K562 (cell line): Measurements from ENCODE around the gene SYT3. TPM values are rescaled to one million over a fixed set of nuclear protein-coding genes. Genes with fewer than 3 reads are reported as not detected.

Experiments used
- ARID1B ChIP-seq: fragments of 450-650 bp; IDR thresholded peaks from 2 replicates; pipeline ENCODE4 v1.6.1; 2016; ENCODE audit warnings: antibody characterized with exemption, mild to moderate bottlenecking, inconsistent platforms
- ELF4 ChIP-seq: fragments of 450-650 bp; formaldehyde crosslinking; IDR thresholded peaks from 2 replicates; pipeline ENCODE4 v1.4.0; 2022; ENCODE audit warnings: missing genetic modification characterization
- JUND ChIP-seq, 2 experiments: IDR thresholded peaks; 2 replicates in 1 of 2; 3 replicates in 1 of 2; pipeline ENCODE4 v1.6.1; 2011; ENCODE audit warnings: borderline replicate concordance in 2 of 2, low read depth in 2 of 2, low read length in 2 of 2, improper control_type of control experiment in 1 of 2, missing biosample characterization in 1 of 2, missing genetic modification characterization in 1 of 2, missing genetic modification reagents in 1 of 2
- KAT2B ChIP-seq: IDR thresholded peaks from one replicate; pipeline ENCODE4 v1.6.1; 2012; ENCODE audit warnings: low read depth, mild to moderate bottlenecking, control low read depth, inconsistent platforms, low read length, moderate library complexity
- NBN ChIP-seq: fragments of 450-650 bp; IDR thresholded peaks from 2 replicates; pipeline ENCODE4 v1.6.1; 2016; ENCODE audit warnings: low read depth, mild to moderate bottlenecking
- SLC30A9 ChIP-seq: fragments of 250-450 bp; sonication (Bioruptor Pico); IDR thresholded peaks from 2 replicates; pipeline ENCODE4 v1.8.0; 2022; ENCODE audit warnings: mild to moderate bottlenecking, moderate library complexity
- SMAD2 ChIP-seq: fragments of 150-350 bp; IDR thresholded peaks from 2 replicates; pipeline ENCODE4 v1.6.1; 2014; ENCODE audit warnings: low read depth, mild to moderate bottlenecking, low read length
- SMARCC2 ChIP-seq: fragments of 450-650 bp; IDR thresholded peaks from 2 replicates; pipeline ENCODE4 v1.6.1; 2017; ENCODE audit warnings: antibody characterized with exemption, moderate library complexity, mild to moderate bottlenecking, low read depth
- SPI1 ChIP-seq: IDR thresholded peaks from 2 replicates; pipeline ENCODE4 v1.6.1; 2011; ENCODE audit warnings: low read depth, low read length, control low read depth, borderline replicate concordance
- SRSF7 ChIP-seq: fragments of 200-400 bp; formaldehyde crosslinking; optimal IDR thresholded peaks from 2 replicates; pipeline ENCODE3; 2017; ENCODE audit warnings: mild to moderate bottlenecking, low read depth, low read length
- ZC3H11A ChIP-seq: IDR thresholded peaks from 2 replicates; pipeline ENCODE4 v1.6.1; 2012; ENCODE audit warnings: low read depth, low read length, improper control_type of control experiment
- ZNF184 ChIP-seq: sonication (generic); formaldehyde crosslinking; IDR thresholded peaks from 2 replicates; pipeline ENCODE4 v1.5.0; 2020; ENCODE audit warnings: missing genetic modification reagents
- ZNF507 ChIP-seq: conservative IDR thresholded peaks from 2 replicates; pipeline ENCODE4 v1.6.1; 2017; ENCODE audit warnings: missing genetic modification characterization, missing compliant biosample characterization
- ZSCAN29 ChIP-seq: fragments of 450-650 bp; IDR thresholded peaks from 2 replicates; pipeline ENCODE4 v1.6.1; 2017
- polyA plus RNA-seq, 8 experiments: library from polyadenylated mRNA; depleted of rRNA in 4 of 8; stranded (reverse) in 5 of 8; unstranded in 3 of 8; fragments of >200 nt; fragmentation: Nextera tagmentation in 2 of 8; fragmentation: Illumina TruSeq in 1 of 8; extraction: Ambion mirVana in 2 of 8; extraction: Trizol in 1 of 8; gene quantifications; 2 replicates each; pipeline versions ENCODE4 v1.2.1 to v1.2.3, GENCODE V29; 2011 to 2014; ENCODE audit warnings: inconsistent platforms in 1 of 8, missing spikeins in 1 of 8
- total RNA-seq, 7 experiments: library from RNA; depleted of rRNA in 6 of 7; stranded (reverse); fragments of >200 nt in 6 of 7; fragmentation: Illumina TruSeq in 2 of 7; extraction: Trizol in 2 of 7; gene quantifications; 2 replicates each; pipeline versions ENCODE4 v1.2.1 to v1.2.3, GENCODE V29; 2011 to 2021; ENCODE audit warnings: low replicate concordance in 1 of 7
- TF ChIP-seq, protein P1 (sequence below): fragments of 450-650 bp; IDR thresholded peaks from 2 replicates; pipeline ENCODE4 v1.6.1; 2016; ENCODE audit warnings: missing biosample characterization, missing genetic modification characterization
- TF ChIP-seq, protein P2 (sequence below): fragments of 450-650 bp; IDR thresholded peaks from 2 replicates; pipeline ENCODE4 v1.6.1; 2018; ENCODE audit not compliant: partially characterized antibody
- TF ChIP-seq, protein P3 (sequence below): fragments of 200-400 bp; formaldehyde crosslinking; IDR thresholded peaks from 2 replicates; pipeline ENCODE4 v1.6.1; 2017; ENCODE audit warnings: mild to moderate bottlenecking, low read depth, low read length, moderate library complexity
- TF ChIP-seq, protein P4 (sequence below): IDR thresholded peaks from 2 replicates; pipeline ENCODE4 v1.6.1; 2014; ENCODE audit warnings: antibody characterized with exemption
- TF ChIP-seq, protein P5 (sequence below): fragments of 250-450 bp; sonication (Bioruptor Pico); IDR thresholded peaks from 2 replicates; pipeline ENCODE4 v1.4.0; 2020; ENCODE audit warnings: mild to moderate bottlenecking

SYT3 gene
- total and polyA plus RNA-seq, 9 of the 15 experiments (the other 6 are each of a cell fraction or from before 2014, with no cell fraction given), result 0.36 to 2.0 (median 0.54) TPM; not detected in 2

DNA sequence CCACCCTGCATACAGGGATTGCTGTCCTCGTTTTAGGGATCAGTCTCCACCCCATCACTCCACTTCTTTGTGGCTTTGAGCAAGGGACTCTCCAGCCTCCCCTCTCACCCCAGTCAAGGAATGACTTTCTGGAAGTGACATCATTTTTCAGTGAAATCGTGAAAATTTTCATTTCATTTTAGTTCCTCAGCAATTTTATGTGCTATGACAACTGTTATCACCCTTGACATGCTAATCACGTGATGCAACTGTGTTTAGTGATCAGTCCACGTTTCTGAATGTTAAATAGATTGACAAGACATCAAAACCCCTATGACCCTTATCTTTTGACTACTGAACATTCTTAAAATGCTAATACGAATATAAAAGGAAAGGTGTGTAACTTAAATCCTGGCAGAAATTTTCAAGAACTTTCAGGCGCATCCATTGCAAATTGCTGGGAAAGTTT is 17.6 kb upstream of the SYT3 start (continued):
- TF ChIP-seq, protein P1, sequence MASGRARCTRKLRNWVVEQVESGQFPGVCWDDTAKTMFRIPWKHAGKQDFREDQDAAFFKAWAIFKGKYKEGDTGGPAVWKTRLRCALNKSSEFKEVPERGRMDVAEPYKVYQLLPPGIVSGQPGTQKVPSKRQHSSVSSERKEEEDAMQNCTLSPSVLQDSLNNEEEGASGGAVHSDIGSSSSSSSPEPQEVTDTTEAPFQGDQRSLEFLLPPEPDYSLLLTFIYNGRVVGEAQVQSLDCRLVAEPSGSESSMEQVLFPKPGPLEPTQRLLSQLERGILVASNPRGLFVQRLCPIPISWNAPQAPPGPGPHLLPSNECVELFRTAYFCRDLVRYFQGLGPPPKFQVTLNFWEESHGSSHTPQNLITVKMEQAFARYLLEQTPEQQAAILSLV (tag), result no peak
- no peak for TF ChIP-seq SMAD2
- no peak for TF ChIP-seq SPI1
- TF ChIP-seq ZSCAN29, result no peak
- no peak for TF ChIP-seq ZC3H11A
- TF ChIP-seq, protein P2, sequence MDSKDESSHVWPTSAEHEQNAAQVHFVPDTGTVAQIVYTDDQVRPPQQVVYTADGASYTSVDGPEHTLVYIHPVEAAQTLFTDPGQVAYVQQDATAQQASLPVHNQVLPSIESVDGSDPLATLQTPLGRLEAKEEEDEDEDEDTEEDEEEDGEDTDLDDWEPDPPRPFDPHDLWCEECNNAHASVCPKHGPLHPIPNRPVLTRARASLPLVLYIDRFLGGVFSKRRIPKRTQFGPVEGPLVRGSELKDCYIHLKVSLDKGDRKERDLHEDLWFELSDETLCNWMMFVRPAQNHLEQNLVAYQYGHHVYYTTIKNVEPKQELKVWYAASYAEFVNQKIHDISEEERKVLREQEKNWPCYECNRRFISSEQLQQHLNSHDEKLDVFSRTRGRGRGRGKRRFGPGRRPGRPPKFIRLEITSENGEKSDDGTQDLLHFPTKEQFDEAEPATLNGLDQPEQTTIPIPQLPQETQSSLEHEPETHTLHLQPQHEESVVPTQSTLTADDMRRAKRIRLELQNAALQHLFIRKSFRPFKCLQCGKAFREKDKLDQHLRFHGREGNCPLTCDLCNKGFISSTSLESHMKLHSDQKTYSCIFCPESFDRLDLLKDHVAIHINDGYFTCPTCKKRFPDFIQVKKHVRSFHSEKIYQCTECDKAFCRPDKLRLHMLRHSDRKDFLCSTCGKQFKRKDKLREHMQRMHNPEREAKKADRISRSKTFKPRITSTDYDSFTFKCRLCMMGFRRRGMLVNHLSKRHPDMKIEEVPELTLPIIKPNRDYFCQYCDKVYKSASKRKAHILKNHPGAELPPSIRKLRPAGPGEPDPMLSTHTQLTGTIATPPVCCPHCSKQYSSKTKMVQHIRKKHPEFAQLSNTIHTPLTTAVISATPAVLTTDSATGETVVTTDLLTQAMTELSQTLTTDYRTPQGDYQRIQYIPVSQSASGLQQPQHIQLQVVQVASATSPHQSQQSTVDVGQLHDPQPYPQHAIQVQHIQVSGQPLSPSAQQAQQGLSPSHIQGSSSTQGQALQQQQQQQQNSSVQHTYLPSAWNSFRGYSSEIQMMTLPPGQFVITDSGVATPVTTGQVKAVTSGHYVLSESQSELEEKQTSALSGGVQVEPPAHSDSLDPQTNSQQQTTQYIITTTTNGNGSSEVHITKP, result peak; percentile 16
- TF ChIP-seq NBN, result no peak
- TF ChIP-seq SLC30A9 (CRISPR knock-in tag), result no peak
- no peak for TF ChIP-seq ZNF184 (CRISPR knock-in tag)
- TF ChIP-seq ELF4 (CRISPR knock-in tag), result no peak
- TF ChIP-seq, protein P3, sequence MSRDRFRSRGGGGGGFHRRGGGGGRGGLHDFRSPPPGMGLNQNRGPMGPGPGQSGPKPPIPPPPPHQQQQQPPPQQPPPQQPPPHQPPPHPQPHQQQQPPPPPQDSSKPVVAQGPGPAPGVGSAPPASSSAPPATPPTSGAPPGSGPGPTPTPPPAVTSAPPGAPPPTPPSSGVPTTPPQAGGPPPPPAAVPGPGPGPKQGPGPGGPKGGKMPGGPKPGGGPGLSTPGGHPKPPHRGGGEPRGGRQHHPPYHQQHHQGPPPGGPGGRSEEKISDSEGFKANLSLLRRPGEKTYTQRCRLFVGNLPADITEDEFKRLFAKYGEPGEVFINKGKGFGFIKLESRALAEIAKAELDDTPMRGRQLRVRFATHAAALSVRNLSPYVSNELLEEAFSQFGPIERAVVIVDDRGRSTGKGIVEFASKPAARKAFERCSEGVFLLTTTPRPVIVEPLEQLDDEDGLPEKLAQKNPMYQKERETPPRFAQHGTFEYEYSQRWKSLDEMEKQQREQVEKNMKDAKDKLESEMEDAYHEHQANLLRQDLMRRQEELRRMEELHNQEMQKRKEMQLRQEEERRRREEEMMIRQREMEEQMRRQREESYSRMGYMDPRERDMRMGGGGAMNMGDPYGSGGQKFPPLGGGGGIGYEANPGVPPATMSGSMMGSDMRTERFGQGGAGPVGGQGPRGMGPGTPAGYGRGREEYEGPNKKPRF, result no peak
- TF ChIP-seq SMARCC2, result no peak
- TF ChIP-seq ZNF507, result no peak
- TF ChIP-seq, protein P4, sequence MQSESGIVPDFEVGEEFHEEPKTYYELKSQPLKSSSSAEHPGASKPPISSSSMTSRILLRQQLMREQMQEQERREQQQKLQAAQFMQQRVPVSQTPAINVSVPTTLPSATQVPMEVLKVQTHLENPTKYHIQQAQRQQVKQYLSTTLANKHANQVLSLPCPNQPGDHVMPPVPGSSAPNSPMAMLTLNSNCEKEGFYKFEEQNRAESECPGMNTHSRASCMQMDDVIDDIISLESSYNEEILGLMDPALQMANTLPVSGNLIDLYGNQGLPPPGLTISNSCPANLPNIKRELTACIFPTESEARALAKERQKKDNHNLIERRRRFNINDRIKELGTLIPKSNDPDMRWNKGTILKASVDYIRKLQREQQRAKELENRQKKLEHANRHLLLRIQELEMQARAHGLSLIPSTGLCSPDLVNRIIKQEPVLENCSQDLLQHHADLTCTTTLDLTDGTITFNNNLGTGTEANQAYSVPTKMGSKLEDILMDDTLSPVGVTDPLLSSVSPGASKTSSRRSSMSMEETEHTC, result 0 out of 2 replicates have a peak, but pooled peaks have one; percentile 39
- TF ChIP-seq, protein P5, sequence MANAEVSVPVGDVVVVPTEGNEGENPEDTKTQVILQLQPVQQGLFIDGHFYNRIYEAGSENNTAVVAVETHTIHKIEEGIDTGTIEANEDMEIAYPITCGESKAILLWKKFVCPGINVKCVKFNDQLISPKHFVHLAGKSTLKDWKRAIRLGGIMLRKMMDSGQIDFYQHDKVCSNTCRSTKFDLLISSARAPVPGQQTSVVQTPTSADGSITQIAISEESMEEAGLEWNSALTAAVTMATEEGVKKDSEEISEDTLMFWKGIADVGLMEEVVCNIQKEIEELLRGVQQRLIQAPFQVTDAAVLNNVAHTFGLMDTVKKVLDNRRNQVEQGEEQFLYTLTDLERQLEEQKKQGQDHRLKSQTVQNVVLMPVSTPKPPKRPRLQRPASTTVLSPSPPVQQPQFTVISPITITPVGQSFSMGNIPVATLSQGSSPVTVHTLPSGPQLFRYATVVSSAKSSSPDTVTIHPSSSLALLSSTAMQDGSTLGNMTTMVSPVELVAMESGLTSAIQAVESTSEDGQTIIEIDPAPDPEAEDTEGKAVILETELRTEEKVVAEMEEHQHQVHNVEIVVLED (CRISPR knock-in tag), result no peak
- TF ChIP-seq ARID1B, result no peak
- TF ChIP-seq JUND (IDR thresholded peaks at IDR 0.05; ENCODE audit: borderline replicate concordance, low read depth, low read length), result peak; percentile 48; the same call in 1 of the 2 replicates
- TF ChIP-seq JUND (tag; IDR thresholded peaks at IDR 0.05; ENCODE audit: borderline replicate concordance, low read depth, low read length), result peak; percentile 13; the same call in 2 of the 3 replicates
- TF ChIP-seq KAT2B, result no peak
- TF ChIP-seq SRSF7, result no peak
